K562 (cell line): ENCODE measurements around the gene MYOZ2. TPM values are rescaled to one million over a fixed set of nuclear protein-coding genes. Genes with fewer than 3 reads are reported as not detected.

Experiments used
- ATAC-seq: fragments of 200-7000 bp; cut with Tn5 transposase; 3 replicates; pipeline ENCODE4 v1.9.1; 2020; ENCODE audit warnings: moderate library complexity
- BruUV-seq: library from RNA; stranded (reverse); fragments of 400-500 nt; replicated peaks from 2 replicates; lab custom pipeline; 2021; lab: Mats Ljungman, UMichigan
- CTCF ChIA-PET: fragments of 300-600 bp; formaldehyde crosslinking; extraction: SDS; loops from one replicate; lab custom pipeline; 2021; ENCODE audit warnings: low intra/inter-chr PET ratio; lab: Yijun Ruan, JAX
- POLR2A ChIA-PET: fragments of 300-600, 350-650 bp; sonication (Branson Sonifier 250); formaldehyde crosslinking; extraction: SDS; loops from one replicate; lab custom pipeline; 2021; ENCODE audit warnings: antibody characterized with exemption, inconsistent platforms; lab: Yijun Ruan, JAX
- DNase-seq, 4 experiments: peaks; one replicate each; pipeline versions ENCODE4 v3.0.0 to v3.0.0-alpha.2; 2011 to 2018; ENCODE audit warnings: low spot score in 3 of 4, mixed read lengths in 3 of 4; ENCODE audit errors: extremely low read depth in 1 of 4
- FAIRE-seq: peaks from 2 replicates; lab custom pipeline; 2011; peaks lifted over from hg19 to GRCh38; lab: Jason Lieb, UNC
- H2AFZ ChIP-seq: 2 replicates; pipeline ENCODE4 v1.6.0; 2011; ENCODE audit warnings: low read depth, low read length, control low read depth, inconsistent platforms
- H3K27ac ChIP-seq: fragments of 200-600 bp; 3 replicates; pipeline ENCODE4 v1.8.0; 2011; ENCODE audit warnings: low read depth, mild to moderate bottlenecking, control low read depth, inconsistent platforms, low read length, moderate library complexity, mixed read lengths; ENCODE audit errors: extremely low read depth
- H3K27me3 ChIP-seq, 2 experiments: fragments of 300-600 bp in 1 of 2; 2 replicates in 1 of 2; 3 replicates in 1 of 2; pipeline versions ENCODE4 v1.6.0 to v1.8.0; 2011; ENCODE audit warnings: inconsistent platforms in 2 of 2, low read length in 2 of 2, mild to moderate bottlenecking in 1 of 2, mixed read lengths in 1 of 2, moderate library complexity in 1 of 2; ENCODE audit not compliant: control insufficient read depth in 2 of 2, insufficient read depth in 2 of 2
- H3K36me3 ChIP-seq: fragments of 300-600 bp; 3 replicates; pipeline ENCODE4 v1.8.0; 2011; ENCODE audit warnings: mild to moderate bottlenecking, low read length, inconsistent platforms; ENCODE audit not compliant: control insufficient read depth, insufficient read depth
- H3K4me1 ChIP-seq, 2 experiments: fragments of 200-600 bp in 1 of 2; replicated peaks in 1 of 2; 2 replicates in 1 of 2; 3 replicates in 1 of 2; pipeline versions ENCODE4 v1.5.1 to v1.8.0; 2011; ENCODE audit warnings: inconsistent platforms in 2 of 2, low read length in 2 of 2, mild to moderate bottlenecking in 1 of 2, mixed read lengths in 1 of 2, moderate library complexity in 1 of 2; ENCODE audit not compliant: control insufficient read depth in 2 of 2, insufficient read depth in 2 of 2
- H3K4me2 ChIP-seq: 2 replicates; pipeline ENCODE4 v1.6.1; 2011; ENCODE audit warnings: low read length, control low read depth, inconsistent platforms, mixed read lengths; ENCODE audit not compliant: insufficient read depth
- H3K4me3 ChIP-seq: fragments of 200-600 bp; sonication (generic), shearing (Covaris generic); 2 replicates; pipeline ENCODE4 v1.5.1; 2016; ENCODE audit warnings: control low read depth, inconsistent platforms
- H3K79me2 ChIP-seq: fragments of 200-600 bp; 3 replicates; pipeline ENCODE4 v1.8.0; 2011; ENCODE audit warnings: low read length, inconsistent platforms; ENCODE audit not compliant: control insufficient read depth, insufficient read depth
- H3K9ac ChIP-seq, 2 experiments: 2 replicates each; pipeline versions ENCODE4 v1.6.0 to v1.6.1; 2011; ENCODE audit warnings: low read depth in 2 of 2, low read length in 2 of 2, control low read depth in 1 of 2, inconsistent platforms in 1 of 2, mild to moderate bottlenecking in 1 of 2, mixed read lengths in 1 of 2; ENCODE audit not compliant: insufficient read depth in 1 of 2
- H3K9me1 ChIP-seq: one replicate; pipeline ENCODE4 v1.6.0; 2011; ENCODE audit warnings: inconsistent platforms, mild to moderate bottlenecking, low read length, moderate library complexity; ENCODE audit not compliant: control insufficient read depth, insufficient read depth
- H3K9me3 ChIP-seq: replicated peaks from 2 replicates; pipeline ENCODE4 v1.5.1; 2011; ENCODE audit warnings: low read depth, low read length, inconsistent platforms; ENCODE audit not compliant: control insufficient read depth, insufficient read depth
- H4K20me1 ChIP-seq: replicated peaks from 2 replicates; pipeline ENCODE4 v1.6.1; 2011; ENCODE audit warnings: low read length, inconsistent platforms, mixed read lengths; ENCODE audit not compliant: control insufficient read depth, insufficient read depth
- CBX1 ChIP-seq: sonication (generic); IDR thresholded peaks from 2 replicates; pipeline ENCODE4 v1.6.1; 2016; ENCODE audit warnings: antibody characterized with exemption, low read depth, mild to moderate bottlenecking
- ERF ChIP-seq: fragments of 450-650 bp; formaldehyde crosslinking; IDR thresholded peaks from 2 replicates; pipeline ENCODE4 v1.4.0; 2020; ENCODE audit warnings: mild to moderate bottlenecking, mixed read lengths
- HNRNPL ChIP-seq: fragments of 200-400 bp; formaldehyde crosslinking; IDR thresholded peaks from 2 replicates; pipeline ENCODE4 v1.6.1; 2017; ENCODE audit warnings: low read depth, mild to moderate bottlenecking, low read length
- KLF10 ChIP-seq: fragments of 250-450 bp; sonication (Bioruptor Pico); IDR thresholded peaks from 2 replicates; pipeline ENCODE4 v1.6.1; 2021; ENCODE audit warnings: matching md5 sums
- LARP7 ChIP-seq: fragments of 450-650 bp; IDR thresholded peaks from 2 replicates; pipeline ENCODE4 v1.6.1; 2016
- LCOR ChIP-seq: sonication (generic); formaldehyde crosslinking; IDR thresholded peaks from 2 replicates; pipeline ENCODE4 v1.8.0; 2022; ENCODE audit warnings: mild to moderate bottlenecking, missing genetic modification reagents
- POLR2G ChIP-seq: fragments of 200-400 bp; formaldehyde crosslinking; IDR thresholded peaks from 2 replicates; pipeline ENCODE4 v1.6.1; 2017; ENCODE audit warnings: low read depth, mild to moderate bottlenecking, antibody characterized with exemption, low read length, moderate library complexity
- TEAD1 ChIP-seq, 2 experiments: fragments of 450-650 bp in 1 of 2; sonication (generic) in 1 of 2; formaldehyde crosslinking; IDR thresholded peaks; 2 replicates each; pipeline versions ENCODE4 v1.4.0 to v1.8.0; 2020 to 2022; ENCODE audit warnings: mild to moderate bottlenecking in 2 of 2, missing genetic modification reagents in 1 of 2
- ZFP30 ChIP-seq: fragments of 250-450 bp; sonication (Bioruptor Pico); IDR thresholded peaks from 2 replicates; pipeline ENCODE4 v1.8.0; 2022; ENCODE audit warnings: moderate library complexity, mild to moderate bottlenecking, inconsistent platforms, borderline replicate concordance
- ZKSCAN8 ChIP-seq: fragments of 200-800 bp; sonication (Bioruptor generic); IDR thresholded peaks from 2 replicates; pipeline ENCODE4 v1.6.1; 2016; ENCODE audit warnings: missing genetic modification characterization, missing compliant biosample characterization
- ZNF165 ChIP-seq: fragments of 250-450 bp; sonication (Bioruptor Pico); IDR thresholded peaks from 2 replicates; pipeline ENCODE4 v1.4.0; 2020; ENCODE audit warnings: borderline replicate concordance
- ZNF778 ChIP-seq: fragments of 450-650 bp; formaldehyde crosslinking; IDR thresholded peaks from 2 replicates; pipeline ENCODE4 v1.4.0; 2020; ENCODE audit warnings: mild to moderate bottlenecking, moderate library complexity
- WGBS: fragments of 100-300 bp; shearing (Covaris generic); methylation state at CpG from one replicate; pipeline ENCODE4 v1.1.6; 2016; ENCODE audit warnings: low coverage, mixed read lengths; ENCODE audit not compliant: insufficient coverage; ENCODE audit errors: missing lambda C conversion rate; 5-methylcytosine and 5-hydroxymethylcytosine counted together
- in situ Hi-C: fragments of 300-500 bp; cut with MboI; formaldehyde crosslinking; loops from 4 replicates; pipeline ENCODE4 v1.15.0; 2018; ENCODE audit warnings: inconsistent platforms, mixed read lengths
- intact Hi-C: fragments of 100-400 bp; cut with micrococcal nuclease; formaldehyde crosslinking; loops from 2 replicates; pipeline ENCODE4 v1.14.2; 2022
- polyA plus RNA-seq, 8 experiments: library from polyadenylated mRNA; depleted of rRNA in 4 of 8; stranded (reverse) in 5 of 8; unstranded in 3 of 8; fragments of >200 nt; fragmentation: Nextera tagmentation in 2 of 8; fragmentation: Illumina TruSeq in 1 of 8; extraction: Ambion mirVana in 2 of 8; extraction: Trizol in 1 of 8; gene quantifications; 2 replicates each; pipeline versions ENCODE4 v1.2.1 to v1.2.3, GENCODE V29; 2011 to 2014; ENCODE audit warnings: inconsistent platforms in 1 of 8, missing spikeins in 1 of 8
- total RNA-seq, 7 experiments: library from RNA; depleted of rRNA in 6 of 7; stranded (reverse); fragments of >200 nt in 6 of 7; fragmentation: Illumina TruSeq in 2 of 7; extraction: Trizol in 2 of 7; gene quantifications; 2 replicates each; pipeline versions ENCODE4 v1.2.1 to v1.2.3, GENCODE V29; 2011 to 2021; ENCODE audit warnings: low replicate concordance in 1 of 7
- TF ChIP-seq, protein P1 (sequence below), 2 experiments: fragments of 450-650 bp in 1 of 2; sonication (generic) in 1 of 2; formaldehyde crosslinking in 1 of 2; IDR thresholded peaks in 1 of 2; conservative IDR thresholded peaks in 1 of 2; 2 replicates each; pipeline versions ENCODE4 v1.6.1 to v1.8.1; 2016 to 2023; ENCODE audit warnings: mild to moderate bottlenecking in 2 of 2, moderate library complexity in 2 of 2, inconsistent platforms in 1 of 2, missing genetic modification reagents in 1 of 2
- TF ChIP-seq, protein P2 (sequence below): fragments of 250-450 bp; sonication (Bioruptor Pico); IDR thresholded peaks from 2 replicates; pipeline ENCODE4 v1.5.0; 2021

Gene MYOZ2
- total and polyA plus RNA-seq, 9 of the 15 experiments (the other 6 are each of a cell fraction or from before 2014, with no cell fraction given), result not detected

- TF ChIP-seq, protein P1, sequence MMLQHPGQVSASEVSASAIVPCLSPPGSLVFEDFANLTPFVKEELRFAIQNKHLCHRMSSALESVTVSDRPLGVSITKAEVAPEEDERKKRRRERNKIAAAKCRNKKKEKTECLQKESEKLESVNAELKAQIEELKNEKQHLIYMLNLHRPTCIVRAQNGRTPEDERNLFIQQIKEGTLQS (IDR thresholded peaks at IDR 0.05), result no peak
- TF ChIP-seq, protein P1 (CRISPR knock-in tag; conservative IDR thresholded peaks at IDR 0.05), result no peak
Measured at GRCh38 chr4:119130365-119131065, 5.1 kb upstream of the MYOZ2 start (continued).

DNA sequence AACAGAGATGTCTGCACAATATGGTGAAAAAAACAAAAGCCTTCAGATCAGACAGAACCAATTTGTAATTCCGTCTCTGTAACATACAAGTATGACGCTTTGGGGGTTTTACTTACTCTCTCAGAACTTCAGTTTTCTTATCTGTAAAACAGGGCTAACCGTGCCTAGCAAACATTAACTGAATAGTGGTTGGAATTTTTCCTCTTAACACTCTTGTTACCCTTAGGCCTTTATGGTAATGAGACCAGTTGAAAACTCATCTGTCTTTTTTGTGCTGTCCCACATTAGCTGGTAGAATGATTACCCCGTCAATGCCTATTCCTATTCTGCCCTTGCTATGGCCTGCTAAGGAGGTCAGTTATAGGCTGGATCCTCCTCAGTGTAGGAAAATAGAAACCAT, 4.5 kb upstream of the MYOZ2 start:
- in situ Hi-C loops (no loop called here), intact Hi-C loops (loop anchor here (10.0 kb wide), 1 partner anchor 154 kb away; no protein-coding TSS in a partner anchor)
- Histone ChIP-seq H3K4me3 (no peak overlapping the region), H4K20me1 (no peaks in the 10 kb centered on the region), H3K4me2 (no peak overlapping the region), H3K79me2 (no peaks in the 10 kb centered on the region), H3K27me3 (peaks cover 0 to 5% of the 10 kb centered on the region in 2 experiments; a peak in 2 of 5 replicates), H3K36me3 (no peaks in the 10 kb centered on the region), H2AFZ (no peak overlapping the region), H3K9ac (no peak overlapping the region), H3K9me3 (no peaks in the 10 kb centered on the region), H3K4me1 (no peaks in the 10 kb centered on the region), H3K27ac (no peak overlapping the region), H3K9me1 (no peaks in the 10 kb centered on the region)
- DNase-seq (no peak), ATAC-seq (no peak), FAIRE-seq (no peak)
- BruUV-seq, result no TSS peak
- WGBS, result 0% methylated on average over 4 of the region's 4 CpGs
- CTCF ChIA-PET, result no interaction called here
- POLR2A ChIA-PET, result no interaction called here
- TF ChIP-seq ZKSCAN8 (CRISPR knock-in tag) (no peak), POLR2G (no peak), ZNF778 (no peak), LCOR (CRISPR knock-in tag) (no peak), CBX1 (no peak), ERF (CRISPR knock-in tag) (no peak), TEAD1 (CRISPR knock-in tag; IDR thresholded peaks at IDR 0.05) (no peak), KLF10 (CRISPR knock-in tag) (no peak), ZNF165 (CRISPR knock-in tag) (no peak), ZFP30 (CRISPR knock-in tag) (no peak), LARP7 (no peak), HNRNPL (no peak)
- TF ChIP-seq, protein P2, sequence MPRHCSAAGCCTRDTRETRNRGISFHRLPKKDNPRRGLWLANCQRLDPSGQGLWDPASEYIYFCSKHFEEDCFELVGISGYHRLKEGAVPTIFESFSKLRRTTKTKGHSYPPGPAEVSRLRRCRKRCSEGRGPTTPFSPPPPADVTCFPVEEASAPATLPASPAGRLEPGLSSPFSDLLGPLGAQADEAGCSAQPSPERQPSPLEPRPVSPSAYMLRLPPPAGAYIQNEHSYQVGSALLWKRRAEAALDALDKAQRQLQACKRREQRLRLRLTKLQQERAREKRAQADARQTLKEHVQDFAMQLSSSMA (CRISPR knock-in tag), result no peak
